LNCAP (cell line): Measurements from ENCODE around the gene ARGFX.

ENCODE experiments used
- TF ChIP-seq, protein P1 (sequence below): fragments of 450-650 bp; IDR thresholded peaks from 2 replicates; pipeline ENCODE4 v1.5.1; 2017; ENCODE audit warnings: mild to moderate bottlenecking

The ARGFX gene

DNA sequence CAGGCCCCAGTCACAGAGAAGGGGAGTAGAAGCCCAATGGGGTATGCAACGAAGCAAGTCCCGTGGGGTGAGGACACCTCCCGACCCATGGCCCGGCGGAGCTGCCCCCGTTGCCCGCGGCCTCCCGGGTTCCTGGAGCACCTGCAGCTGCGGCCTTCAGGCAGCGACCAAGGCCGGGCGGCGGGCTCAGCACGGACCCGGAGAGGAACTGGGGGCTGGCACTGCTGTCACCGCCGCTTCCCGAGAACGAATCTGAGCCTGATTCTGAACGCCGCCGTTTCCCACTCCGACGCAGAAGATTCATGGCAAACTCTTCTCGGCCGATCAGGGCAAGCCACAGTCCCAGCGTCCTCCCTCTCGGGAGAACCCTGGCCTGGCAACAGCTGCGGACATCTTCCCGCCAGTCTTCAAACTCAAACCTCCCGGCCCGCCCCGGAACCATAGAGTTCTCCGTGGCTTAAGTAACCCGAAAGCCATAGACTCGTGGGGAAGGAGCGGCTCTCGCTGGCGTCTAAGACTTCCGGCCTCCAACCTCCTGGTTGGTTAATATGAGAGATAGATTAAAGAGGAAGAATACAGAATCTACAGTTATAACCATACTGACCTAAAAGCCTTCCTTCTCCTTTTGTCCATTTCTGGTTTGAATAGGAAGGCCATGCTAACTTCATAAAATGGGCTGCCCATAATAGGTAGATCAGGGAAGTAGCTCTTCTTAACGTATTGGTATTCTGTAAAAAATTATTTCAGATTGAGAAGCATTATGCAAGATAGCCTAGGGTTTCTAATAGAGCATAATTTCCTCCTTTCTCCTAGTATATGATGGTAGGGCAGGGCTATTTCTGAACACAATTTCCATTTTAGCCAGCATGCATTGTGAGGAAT, 21.9 kb upstream of the ARGFX start, which contains the start of gene POLQ:
Gene POLQ, minus strand, starts transcription at position 415 of the 882 bp plus-strand sequence. Its CDS starts 111 bp downstream, at position 304.
- TF ChIP-seq, protein P1, sequence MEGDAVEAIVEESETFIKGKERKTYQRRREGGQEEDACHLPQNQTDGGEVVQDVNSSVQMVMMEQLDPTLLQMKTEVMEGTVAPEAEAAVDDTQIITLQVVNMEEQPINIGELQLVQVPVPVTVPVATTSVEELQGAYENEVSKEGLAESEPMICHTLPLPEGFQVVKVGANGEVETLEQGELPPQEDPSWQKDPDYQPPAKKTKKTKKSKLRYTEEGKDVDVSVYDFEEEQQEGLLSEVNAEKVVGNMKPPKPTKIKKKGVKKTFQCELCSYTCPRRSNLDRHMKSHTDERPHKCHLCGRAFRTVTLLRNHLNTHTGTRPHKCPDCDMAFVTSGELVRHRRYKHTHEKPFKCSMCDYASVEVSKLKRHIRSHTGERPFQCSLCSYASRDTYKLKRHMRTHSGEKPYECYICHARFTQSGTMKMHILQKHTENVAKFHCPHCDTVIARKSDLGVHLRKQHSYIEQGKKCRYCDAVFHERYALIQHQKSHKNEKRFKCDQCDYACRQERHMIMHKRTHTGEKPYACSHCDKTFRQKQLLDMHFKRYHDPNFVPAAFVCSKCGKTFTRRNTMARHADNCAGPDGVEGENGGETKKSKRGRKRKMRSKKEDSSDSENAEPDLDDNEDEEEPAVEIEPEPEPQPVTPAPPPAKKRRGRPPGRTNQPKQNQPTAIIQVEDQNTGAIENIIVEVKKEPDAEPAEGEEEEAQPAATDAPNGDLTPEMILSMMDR: no peak

DNA sequence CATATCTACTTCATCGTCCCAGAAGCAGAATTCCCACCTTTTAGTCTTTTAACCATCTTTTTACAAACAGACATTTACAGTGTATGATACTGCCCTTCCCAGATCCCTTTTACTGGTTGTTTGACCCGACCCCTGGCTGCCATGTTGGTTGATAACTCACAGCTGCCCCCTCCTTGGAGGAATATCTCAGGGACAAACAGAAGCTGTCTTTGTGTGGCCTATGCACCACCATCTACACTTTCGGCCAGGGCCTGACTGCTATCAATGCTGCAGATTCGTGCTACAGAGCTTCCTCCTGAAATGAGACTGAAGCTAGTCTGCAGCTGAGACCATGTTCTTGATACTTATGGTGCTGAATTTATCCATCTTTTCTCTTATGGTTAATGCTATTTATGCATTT, 15.4 kb upstream of the ARGFX start:
- TF ChIP-seq, protein P1: no peak

DNA sequence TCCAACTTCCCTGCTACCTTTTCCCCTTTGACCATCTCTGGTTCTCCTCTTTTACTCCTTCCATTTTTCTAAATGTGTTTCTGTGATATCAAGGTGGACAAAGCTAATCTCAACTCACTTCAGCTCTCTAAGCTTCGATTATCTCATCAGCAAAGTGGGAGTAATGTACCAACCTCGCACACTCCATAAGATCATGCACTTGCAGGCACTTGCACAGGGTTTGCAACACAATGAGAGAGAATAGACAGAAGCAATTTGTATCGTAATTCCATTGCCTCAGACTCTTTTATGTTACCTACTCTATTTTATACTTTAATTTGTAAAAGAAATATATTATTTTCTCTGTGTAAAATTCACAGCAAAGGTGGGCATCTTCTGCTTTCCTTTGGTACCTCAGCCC, 15.0 kb upstream of the ARGFX start:
- TF ChIP-seq, protein P1: no peak

DNA sequence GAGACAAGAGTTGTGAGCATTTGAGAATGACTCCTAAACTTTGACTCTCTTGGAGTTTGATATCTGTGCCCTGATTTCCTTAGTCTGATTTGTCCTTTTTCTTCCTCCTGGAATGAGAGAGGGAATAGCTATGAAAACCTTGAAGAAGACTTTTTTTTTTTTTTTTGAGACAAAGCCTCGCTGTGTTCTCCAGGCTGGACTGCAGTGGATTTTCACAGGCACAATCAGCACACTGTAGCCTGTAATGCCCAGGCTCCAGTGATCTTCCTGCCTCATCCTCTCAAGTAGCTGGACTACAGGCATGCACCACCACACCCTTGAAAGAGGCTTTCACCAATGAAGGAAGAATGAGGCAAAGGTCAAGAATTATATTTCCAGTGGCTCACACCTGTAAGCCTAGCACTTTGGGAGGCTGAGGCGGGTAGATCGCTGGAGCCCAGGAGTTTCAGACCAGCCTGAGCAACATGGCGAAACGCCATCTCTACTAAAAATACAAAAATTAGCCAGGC, 10.3 kb upstream of the ARGFX start:
- TF ChIP-seq, protein P1: no peak

DNA sequence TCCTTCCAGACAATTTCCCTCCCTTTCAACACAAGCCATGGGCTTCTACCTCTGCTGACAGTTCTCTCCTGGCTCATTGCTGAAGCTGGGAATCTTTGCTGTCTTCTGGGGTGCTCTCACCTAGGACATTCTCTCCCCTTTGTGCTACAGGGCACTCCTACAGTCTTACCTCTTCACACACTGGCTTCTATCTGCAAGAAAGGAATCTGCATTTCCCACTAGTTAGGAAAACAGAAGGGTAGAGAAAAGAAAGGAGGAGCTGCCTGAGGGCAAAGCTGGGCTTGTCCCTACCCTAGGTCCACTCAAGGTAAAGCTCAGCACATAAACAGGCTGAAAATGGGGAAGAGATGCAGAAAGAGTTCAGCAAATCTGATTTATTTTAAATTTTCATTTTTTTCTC, 5.6 kb upstream of the ARGFX start:
- TF ChIP-seq, protein P1: no peak

DNA sequence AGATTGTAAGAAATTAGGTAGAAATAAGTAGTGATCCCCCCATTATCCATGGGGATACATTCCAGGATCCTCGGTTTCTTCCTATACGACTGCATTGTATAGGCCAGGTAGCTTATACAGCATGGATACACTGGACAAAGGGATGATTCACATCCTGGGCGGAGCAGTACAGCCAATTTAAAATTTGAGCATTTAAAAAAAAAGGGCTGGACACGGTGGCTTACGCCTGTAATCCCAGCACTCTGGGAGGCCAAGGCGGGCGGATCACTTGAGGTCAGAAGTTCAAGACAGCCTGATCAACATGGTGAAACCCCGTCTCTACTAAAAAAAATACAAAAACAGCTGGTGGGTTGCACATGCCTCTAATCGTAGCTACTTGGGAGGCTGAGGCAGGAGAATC, 976 bp upstream of the ARGFX start:
- TF ChIP-seq, protein P1: no peak

DNA sequence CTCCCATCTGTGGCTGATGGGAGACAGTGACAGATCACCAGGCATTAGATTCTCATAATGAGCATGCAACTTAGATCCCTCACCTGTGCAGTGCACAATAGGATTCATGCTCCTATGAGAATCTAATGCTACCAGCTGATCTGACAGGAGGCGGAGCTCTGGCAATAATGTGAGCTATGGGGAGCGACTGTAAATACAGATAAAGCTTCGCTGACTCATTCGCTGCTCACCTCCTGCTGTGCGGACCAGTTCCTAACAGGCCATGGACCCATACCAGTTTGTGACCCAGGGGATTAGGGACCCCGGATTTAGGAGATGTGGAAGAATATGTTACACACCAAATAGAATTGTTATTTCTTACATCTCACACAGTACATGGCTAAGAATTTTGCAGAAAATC, 6.7 kb downstream of the ARGFX start:
- TF ChIP-seq, protein P1: no peak
